Tibial artery (tissue), 4 donors: ENCODE measurements around the gene RYR2.

ENCODE experiments used
- DNase-seq, 2 donors: peaks; one replicate each; pipeline ENCODE4 v3.0.0-alpha.2; 2019
- H3K27ac ChIP-seq, 2 donors: fragments of 200-600 bp; sonication (generic) in 1 of 2; 1 replicate in 1 of 2; 2 replicates in 1 of 2; pipeline ENCODE4 v1.5.1; 2018 to 2019; ENCODE audit warnings: mild to moderate bottlenecking in 1 of 2
- H3K27me3 ChIP-seq, 2 donors: fragments of 200-600 bp; sonication (generic) in 1 of 2; one replicate each; pipeline versions ENCODE4 v1.5.1 to v1.6.0; 2016 to 2019
- H3K36me3 ChIP-seq, 3 donors: fragments of 200-600 bp; sonication (generic) in 2 of 3; one replicate each; pipeline ENCODE4 v1.5.1; 2016 to 2019; ENCODE audit warnings: mild to moderate bottlenecking in 2 of 3
- H3K4me1 ChIP-seq, 4 donors: fragments of 200-600 bp; sonication (generic) in 2 of 4; 1 replicate in 3 of 4; 2 replicates in 1 of 4; pipeline ENCODE4 v1.5.1; 2016 to 2019
- H3K4me3 ChIP-seq, 2 donors: fragments of 200-600 bp; sonication (generic) in 1 of 2; 1 replicate in 1 of 2; 2 replicates in 1 of 2; pipeline ENCODE4 v1.5.1; 2018 to 2019; ENCODE audit warnings: mild to moderate bottlenecking in 2 of 2
- H3K9me3 ChIP-seq, 3 donors: fragments of 200-600 bp; sonication (generic) in 1 of 3; one replicate each; pipeline ENCODE4 v1.5.1; 2016 to 2019
- CTCF ChIP-seq, 2 experiments: fragments of 200-600 bp in 1 of 2; fragments of 450-650 bp in 1 of 2; IDR thresholded peaks; one replicate each; pipeline ENCODE4 v1.5.1; 2017 to 2019; ENCODE audit warnings: antibody characterized with exemption in 2 of 2, mild to moderate bottlenecking in 1 of 2, moderate library complexity in 1 of 2
- intact Hi-C: fragments of 100-400 bp; cut with DNase I; formaldehyde crosslinking; loops from one replicate; pipeline ENCODE4 v1.15.0; 2023; ENCODE audit warnings: low total_unique reads

Gene RYR2

GRCh38 chr1:237244778-237245177 is 202.8 kb downstream of the RYR2 start:
- H3K4me1 ChIP-seq = peaks cover 0 to 47% (median 2%) of the 10 kb centered on the region in 4 donors
- intact Hi-C loops = no loop called here
- no peak overlapping the region for H3K4me3 ChIP-seq
- no peak for DNase-seq
- H3K27me3 ChIP-seq = no peaks in the 10 kb centered on the region
- no peak overlapping the region for H3K27ac ChIP-seq
- H3K36me3 ChIP-seq = no peaks in the 10 kb centered on the region
- TF ChIP-seq CTCF (IDR thresholded peaks at IDR 0.05) = no peak
- H3K9me3 ChIP-seq = no peaks in the 10 kb centered on the region

GRCh38 chr1:237247442-237247841 is 205.5 kb downstream of the RYR2 start:
- no peak for DNase-seq
- Histone ChIP-seq H3K27me3 (no peaks in the 10 kb centered on the region), H3K27ac (no peak overlapping the region), H3K4me1 (peaks cover 0 to 28% (median 0%) of the 10 kb centered on the region in 4 donors), H3K4me3 (no peak overlapping the region), H3K36me3 (no peaks in the 10 kb centered on the region), H3K9me3 (no peaks in the 10 kb centered on the region)
- intact Hi-C loops = no loop called here
- no peak for TF ChIP-seq CTCF (IDR thresholded peaks at IDR 0.05)

GRCh38 chr1:237249120-237249519 is 207.1 kb downstream of the RYR2 start:
- H3K27ac ChIP-seq = no peak overlapping the region

GRCh38 chr1:237250055-237250454 is 208.1 kb downstream of the RYR2 start:
- Histone ChIP-seq H3K9me3 (no peaks in the 10 kb centered on the region), H3K27ac (no peak overlapping the region), H3K36me3 (no peaks in the 10 kb centered on the region), H3K4me3 (no peak overlapping the region), H3K4me1 (peaks cover 0 to 14% (median 0%) of the 10 kb centered on the region in 4 donors), H3K27me3 (no peaks in the 10 kb centered on the region)
- no peak for DNase-seq
- TF ChIP-seq CTCF (IDR thresholded peaks at IDR 0.05) = no peak
- intact Hi-C loops = no loop called here

More at GRCh38 chr1:237249120-237249519, 207.1 kb downstream of the RYR2 start:
- H3K4me1 ChIP-seq = peaks cover 0 to 18% (median 0%) of the 10 kb centered on the region in 4 donors
- intact Hi-C loops = no loop called here
- no peak for DNase-seq
- TF ChIP-seq CTCF (IDR thresholded peaks at IDR 0.05) = no peak
- H3K36me3 ChIP-seq = no peaks in the 10 kb centered on the region
- no peaks in the 10 kb centered on the region for H3K27me3 ChIP-seq
- no peaks in the 10 kb centered on the region for H3K9me3 ChIP-seq
- no peak overlapping the region for H3K4me3 ChIP-seq

- H3K27me3 ChIP-seq = no peaks in the 10 kb centered on the region
- H3K27ac ChIP-seq = no peak overlapping the region
- H3K36me3 ChIP-seq = no peaks in the 10 kb centered on the region
- H3K4me1 ChIP-seq = peaks cover 0 to 27% (median 2%) of the 10 kb centered on the region in 4 donors
- no peak for TF ChIP-seq CTCF (IDR thresholded peaks at IDR 0.05)
- intact Hi-C loops = no loop called here
- no peak overlapping the region for H3K4me3 ChIP-seq
- DNase-seq = no peak
- no peaks in the 10 kb centered on the region for H3K9me3 ChIP-seq
Measured at GRCh38 chr1:237255071-237255470, 213.1 kb downstream of the RYR2 start.

- TF ChIP-seq CTCF (IDR thresholded peaks at IDR 0.05) = no peak
- Histone ChIP-seq H3K36me3 (no peaks in the 10 kb centered on the region), H3K4me1 (peaks cover 0 to 36% (median 2%) of the 10 kb centered on the region in 4 donors), H3K4me3 (no peak overlapping the region), H3K9me3 (no peaks in the 10 kb centered on the region), H3K27me3 (no peaks in the 10 kb centered on the region), H3K27ac (peak overlapping the region; percentile 41 to 63)
- DNase-seq = peak; percentile 55 to 80
- intact Hi-C loops = no loop called here
Measured at GRCh38 chr1:237258871-237259270, 216.9 kb downstream of the RYR2 start.
